K562 (cell line): ENCODE results near the gene MYO1E.

ENCODE experiments used
- CBX3 ChIP-seq, 2 experiments: IDR thresholded peaks; 1 replicate in 1 of 2; 2 replicates in 1 of 2; pipeline ENCODE4 v1.6.1; 2012; ENCODE audit warnings: inconsistent platforms in 2 of 2, low read length in 2 of 2, borderline replicate concordance in 1 of 2, control low read depth in 1 of 2
- CTCF ChIP-seq, 3 experiments: IDR thresholded peaks in 2 of 3; conservative IDR thresholded peaks in 1 of 3; 2 replicates each; pipeline ENCODE4 v1.5.1; 2011 to 2012; ENCODE audit warnings: low read length in 3 of 3, mild to moderate bottlenecking in 3 of 3, control low read depth in 2 of 3, improper control_type of control experiment in 1 of 3, inconsistent platforms in 1 of 3, low read depth in 1 of 3, mixed read lengths in 1 of 3, moderate library complexity in 1 of 3; ENCODE audit not compliant: insufficient read depth in 2 of 3
- REST ChIP-seq, 2 experiments: fragments of 450-650 bp; formaldehyde crosslinking in 1 of 2; IDR thresholded peaks; 2 replicates each; pipeline versions ENCODE4 v1.4.0 to v1.6.1; 2014 to 2020; ENCODE audit warnings: mild to moderate bottlenecking in 2 of 2, borderline replicate concordance in 1 of 2, low read depth in 1 of 2

GRCh38 chr15:59396679-59397078 is 24.0 kb upstream of the MYO1E start:
- TF ChIP-seq REST (IDR thresholded peaks at IDR 0.05; ENCODE audit: borderline replicate concordance) (no peak), REST (CRISPR knock-in tag; IDR thresholded peaks at IDR 0.05; ENCODE audit: low read depth) (no peak), CBX3 (IDR thresholded peaks at IDR 0.05; ENCODE audit: borderline replicate concordance in 1 of 2, low read length in 2 of 2) (no peak), CTCF (IDR thresholded peaks at IDR 0.05 in 2 of 3, conservative IDR thresholded peaks at IDR 0.05 in 1 of 3; ENCODE audit: insufficient read depth in 2 of 3, low read depth in 1 of 3, low read length in 3 of 3) (no peak)
